H1 (cell line): ENCODE measurements around the gene CLDN4. TPM values are rescaled to one million over a fixed set of nuclear protein-coding genes. Genes with fewer than 3 reads are reported as not detected.

ENCODE experiments used
- CTCF ChIA-PET: fragments of 300-600 bp; sonication (Branson Sonifier 250); formaldehyde crosslinking; loops from one replicate; lab custom pipeline; 2021; ENCODE audit not compliant: partially characterized antibody; lab: Charles Lee
- POLR2A ChIA-PET: fragments of 300-600 bp; sonication (Branson Sonifier 250); formaldehyde crosslinking; loops from one replicate; lab custom pipeline; 2021; ENCODE audit warnings: inconsistent platforms; ENCODE audit not compliant: partially characterized antibody; lab: Charles Lee
- DNase-seq, 2 experiments: peaks; one replicate each; pipeline versions ENCODE4 v3.0.0 to v3.0.0-alpha.2; 2010 to 2022; ENCODE audit warnings: low spot score in 2 of 2, low read depth in 1 of 2, mixed read lengths in 1 of 2
- FAIRE-seq: peaks from 2 replicates; lab custom pipeline; 2011; peaks lifted over from hg19 to GRCh38; lab: Jason Lieb, UNC
- H2AFZ ChIP-seq: 2 replicates; pipeline ENCODE4 v1.8.1; 2012; ENCODE audit warnings: low read length, inconsistent platforms
- H2AK5ac ChIP-seq: 2 replicates; pipeline ENCODE4 v1.6.1; 2013; ENCODE audit warnings: low read depth, low read length
- H2BK120ac ChIP-seq: replicated peaks from 2 replicates; pipeline ENCODE3; 2013; ENCODE audit warnings: low read depth, low read length, inconsistent platforms
- H2BK12ac ChIP-seq: 2 replicates; pipeline ENCODE4 v1.6.1; 2013; ENCODE audit warnings: low read depth, low read length
- H2BK15ac ChIP-seq: 2 replicates; pipeline ENCODE4 v1.6.1; 2013; ENCODE audit warnings: low read length
- H2BK20ac ChIP-seq: 2 replicates; pipeline ENCODE4 v1.6.1; 2013; ENCODE audit warnings: low read length
- H2BK5ac ChIP-seq: 2 replicates; pipeline ENCODE4 v1.6.1; 2013; ENCODE audit warnings: low read depth, low read length
- H3K14ac ChIP-seq: 2 replicates; pipeline ENCODE4 v1.6.1; 2013; ENCODE audit warnings: inconsistent platforms; ENCODE audit not compliant: insufficient read length
- H3K18ac ChIP-seq: 2 replicates; pipeline ENCODE4 v1.6.1; 2013; ENCODE audit warnings: low read length; ENCODE audit errors: extremely low read depth
- H3K23ac ChIP-seq: 2 replicates; pipeline ENCODE4 v1.6.1; 2013; ENCODE audit warnings: inconsistent platforms; ENCODE audit not compliant: insufficient read length
- H3K23me2 ChIP-seq: 2 replicates; pipeline ENCODE4 v1.6.1; 2013; ENCODE audit warnings: low read depth, low read length
- H3K27ac ChIP-seq: 2 replicates; pipeline ENCODE4 v1.6.1; 2011; ENCODE audit warnings: low read depth, low read length, inconsistent platforms
- H3K27me3 ChIP-seq, 4 experiments: replicated peaks in 1 of 4; 1 replicate in 1 of 4; 2 replicates in 3 of 4; pipeline versions ENCODE4 v1.6.1 to v1.8.1; 2011 to 2013; ENCODE audit warnings: low read length in 3 of 4, mild to moderate bottlenecking in 3 of 4, inconsistent platforms in 2 of 4, mixed read lengths in 2 of 4, moderate library complexity in 1 of 4; ENCODE audit not compliant: control insufficient read depth in 3 of 4, insufficient read depth in 3 of 4; ENCODE audit errors: extremely low read depth in 1 of 4
- H3K36me3 ChIP-seq, 4 experiments: 2 replicates each; pipeline versions ENCODE4 v1.6.1 to v1.8.1; 2011 to 2013; ENCODE audit warnings: mild to moderate bottlenecking in 4 of 4, low read length in 3 of 4, moderate library complexity in 2 of 4, control low read depth in 1 of 4, inconsistent platforms in 1 of 4; ENCODE audit not compliant: insufficient read depth in 4 of 4, control insufficient read depth in 2 of 4
- H3K4ac ChIP-seq: replicated peaks from 2 replicates; pipeline ENCODE3; 2013; ENCODE audit warnings: low read length, low read depth, mixed read lengths, inconsistent platforms; ENCODE audit not compliant: insufficient read length
- H3K4me1 ChIP-seq, 4 experiments: replicated peaks in 1 of 4; 1 replicate in 1 of 4; 2 replicates in 3 of 4; pipeline versions ENCODE4 v1.6.1 to v1.8.1; 2011 to 2013; ENCODE audit warnings: low read length in 3 of 4, inconsistent platforms in 2 of 4, mixed read lengths in 1 of 4; ENCODE audit not compliant: insufficient read depth in 4 of 4, control insufficient read depth in 3 of 4
- H3K4me2 ChIP-seq, 2 experiments: 2 replicates each; pipeline versions ENCODE4 v1.6.1 to v1.8.1; 2011 to 2013; ENCODE audit warnings: low read depth in 2 of 2, low read length in 2 of 2, control low read depth in 1 of 2, inconsistent platforms in 1 of 2, mild to moderate bottlenecking in 1 of 2; ENCODE audit not compliant: insufficient read depth in 1 of 2
- H3K4me3 ChIP-seq, 4 experiments: fragments of 200-600, 300-600 bp in 1 of 4; sonication (generic), shearing (Covaris generic), sonication (Bioruptor Twin) in 1 of 4; 2 replicates each; pipeline versions ENCODE4 v1.5.1 to v1.8.1; 2011 to 2016; ENCODE audit warnings: low read length in 4 of 4, low read depth in 3 of 4, control low read depth in 2 of 4, inconsistent platforms in 2 of 4, mild to moderate bottlenecking in 2 of 4, mixed read lengths in 1 of 4, moderate library complexity in 1 of 4; ENCODE audit not compliant: insufficient read depth in 2 of 4; ENCODE audit errors: extremely low read depth in 1 of 4
- H3K56ac ChIP-seq: replicated peaks from 2 replicates; pipeline ENCODE3; 2013; ENCODE audit warnings: low read depth, mild to moderate bottlenecking, mixed read lengths, low read length, inconsistent platforms; ENCODE audit not compliant: insufficient read length
- H3K79me1 ChIP-seq: 2 replicates; pipeline ENCODE4 v1.6.1; 2013; ENCODE audit warnings: low read depth, low read length, control low read depth
- H3K79me2 ChIP-seq, 2 experiments: 2 replicates each; pipeline versions ENCODE4 v1.6.1 to v1.8.1; 2012 to 2013; ENCODE audit warnings: low read length in 2 of 2, mild to moderate bottlenecking in 2 of 2, inconsistent platforms in 1 of 2; ENCODE audit not compliant: insufficient read depth in 2 of 2, control insufficient read depth in 1 of 2
- H3K9ac ChIP-seq, 4 experiments: replicated peaks in 1 of 4; 1 replicate in 1 of 4; 2 replicates in 3 of 4; pipeline versions ENCODE4 v1.6.1 to v1.8.1; 2011 to 2013; ENCODE audit warnings: low read depth in 3 of 4, low read length in 3 of 4, control low read depth in 2 of 4, mild to moderate bottlenecking in 2 of 4, moderate library complexity in 2 of 4, inconsistent platforms in 1 of 4; ENCODE audit errors: extremely low read depth in 1 of 4
- H3K9me3 ChIP-seq, 2 experiments: 2 replicates each; pipeline versions ENCODE4 v1.6.1 to v1.8.1; 2012 to 2013; ENCODE audit warnings: mild to moderate bottlenecking in 2 of 2, moderate library complexity in 2 of 2, control low read depth in 1 of 2, inconsistent platforms in 1 of 2, low read depth in 1 of 2, low read length in 1 of 2, mixed read lengths in 1 of 2; ENCODE audit not compliant: insufficient read depth in 2 of 2
- H4K20me1 ChIP-seq, 2 experiments: replicated peaks in 1 of 2; 2 replicates each; pipeline versions ENCODE3 to v1.8.1; 2011 to 2013; ENCODE audit warnings: inconsistent platforms in 2 of 2, low read length in 2 of 2, mild to moderate bottlenecking in 1 of 2; ENCODE audit not compliant: insufficient read depth in 2 of 2, control insufficient read depth in 1 of 2
- H4K5ac ChIP-seq: 2 replicates; pipeline ENCODE4 v1.6.1; 2013; ENCODE audit warnings: low read length, low read depth, mixed read lengths, inconsistent platforms; ENCODE audit not compliant: insufficient read length
- H4K8ac ChIP-seq: 2 replicates; pipeline ENCODE4 v1.8.0; 2013; ENCODE audit warnings: mild to moderate bottlenecking, moderate library complexity, low read length, inconsistent platforms; ENCODE audit not compliant: insufficient read depth; ENCODE audit errors: extremely low read depth
- H4K91ac ChIP-seq: replicated peaks from 2 replicates; pipeline ENCODE3; 2013; ENCODE audit warnings: low read length, mixed read lengths, inconsistent platforms; ENCODE audit not compliant: insufficient read length
- WGBS, 2 experiments: shearing (Covaris generic) in 1 of 2; methylation state at CpG; one replicate each; pipeline versions ENCODE4 v1.1.6 to v1.1.7; 2013 to 2015; ENCODE audit warnings: low lambda C conversion rate in 2 of 2, mixed read lengths in 2 of 2, inconsistent platforms in 1 of 2, low coverage in 1 of 2, missing lambda C conversion rate in 1 of 2; ENCODE audit not compliant: insufficient replicate concordance in 2 of 2, insufficient coverage in 1 of 2, insufficient read length in 1 of 2; ENCODE audit errors: extremely low coverage in 1 of 2, missing lambda C conversion rate in 1 of 2; 5-methylcytosine and 5-hydroxymethylcytosine counted together
- polyA plus RNA-seq, 7 experiments: library from polyadenylated mRNA; depleted of rRNA in 3 of 7; stranded (reverse) in 5 of 7; unstranded in 2 of 7; fragments of >200 nt in 5 of 7; fragments of 200-250 nt in 2 of 7; gene quantifications; 1 replicate in 5 of 7; 2 replicates in 1 of 7; 4 replicates in 1 of 7; pipeline versions ENCODE4 v1.2.1 to v1.2.3, GENCODE V29; 2011 to 2013; ENCODE audit warnings: missing spikeins in 2 of 7, mixed read lengths in 2 of 7
- total RNA-seq: library from RNA; stranded (reverse); fragmentation: NEBNext Ultra II Directional; extraction: Animal tissue kit (Norgen Biotek cat#: 25700); gene quantifications from 2 replicates; pipeline ENCODE4 v1.2.1, GENCODE V29; 2021

Gene CLDN4
- total and polyA plus RNA-seq, 2 of the 8 experiments (the other 6 are each of a cell fraction or from before 2014, with no cell fraction given): 28.0 to 69.3 TPM

DNA sequence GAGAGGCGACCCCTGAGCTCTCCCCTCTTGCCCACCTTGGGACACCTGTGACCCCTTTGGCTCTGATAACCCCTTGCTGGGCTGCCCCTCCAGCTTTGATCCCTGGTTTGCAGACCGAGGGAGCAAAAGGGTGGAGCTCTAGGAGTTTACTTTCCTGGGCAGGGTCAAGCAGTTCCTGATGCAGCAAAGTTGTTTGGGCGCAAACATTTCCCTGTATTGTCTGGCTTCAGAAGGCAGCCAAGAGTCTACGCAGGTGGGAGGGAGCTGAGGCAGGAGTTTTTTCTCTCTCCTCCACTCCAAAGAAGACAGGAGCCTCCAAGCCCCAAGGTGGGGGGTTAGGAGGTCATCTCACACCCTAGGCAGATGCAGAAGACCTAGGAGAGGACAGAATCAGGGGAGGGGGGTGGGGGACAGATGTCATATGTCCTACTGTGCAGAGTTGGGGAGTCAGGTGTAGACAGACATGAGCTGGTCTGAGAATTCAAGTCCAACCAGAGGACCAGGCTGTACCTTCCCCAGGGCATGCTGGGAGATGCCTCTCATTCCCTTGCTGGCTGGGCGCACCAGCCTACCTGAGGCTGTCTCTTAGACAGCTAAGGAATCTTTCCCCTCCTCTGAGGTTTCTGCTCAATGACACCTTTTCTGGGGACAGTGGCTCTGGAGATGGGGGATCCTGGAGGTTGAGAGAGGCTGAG, 50.7 kb downstream of the CLDN4 start:
- Histone ChIP-seq H2BK120ac (no peak overlapping the region), H2BK5ac (no peak overlapping the region), H3K4ac (no peak overlapping the region), H2AFZ (no peak overlapping the region), H3K4me1 (no peaks in the 10 kb centered on the region; a peak in 3 of 7 replicates), H2AK5ac (no peak overlapping the region), H3K23ac (no peak overlapping the region), H3K14ac (no peak overlapping the region), H3K23me2 (no peaks in the 10 kb centered on the region), H4K91ac (no peak overlapping the region), H3K79me1 (no peaks in the 10 kb centered on the region), H3K18ac (no peak overlapping the region), H3K9me3 (no peaks in the 10 kb centered on the region), H2BK15ac (no peak overlapping the region; the same call in 1 of the 2 replicates), H3K56ac (no peak overlapping the region), H2BK12ac (no peak overlapping the region), H4K8ac (no peak overlapping the region), H3K4me3 (no peak overlapping the region), H3K27me3 (no peaks in the 10 kb centered on the region), H4K5ac (no peak overlapping the region), H4K20me1 (no peaks in the 10 kb centered on the region), H3K79me2 (no peaks in the 10 kb centered on the region), H3K9ac (no peak overlapping the region), H3K36me3 (no peaks in the 10 kb centered on the region), H2BK20ac (no peak overlapping the region), H3K27ac (no peak overlapping the region), H3K4me2 (no peak overlapping the region)
- CTCF ChIA-PET: interaction anchor here (0.6 to 4.1 kb wide), 11 partner anchors 10 to 275 kb away, joined by 3 to 14 read pairs (median 3); no protein-coding TSS in a partner anchor
- WGBS, 2 experiments: 82% methylated on average over 5 of the region's 5 CpGs; no CpG with 5 or more reads in 1 of the 2 experiments
- FAIRE-seq (no peak), DNase-seq (no peak)
- POLR2A ChIA-PET: interaction anchor here (2.2 kb wide), 1 partner anchor 21 kb away, joined by 8 read pairs; no protein-coding TSS in a partner anchor
